HG03064 (cell line): Measurements from ENCODE around the gene PPP1R13B.

Source experiments
- ATAC-seq: cut with Tn5 transposase; IDR thresholded peaks from one replicate; pipeline ENCODE4 v1.9.1; 2021; ENCODE audit warnings: low read depth; ENCODE audit not compliant: unreplicated experiment

PPP1R13B gene

GRCh38 chr14:103705118-103705503, 142.3 kb downstream of the PPP1R13B start:
- ATAC-seq, result no peak

DNA sequence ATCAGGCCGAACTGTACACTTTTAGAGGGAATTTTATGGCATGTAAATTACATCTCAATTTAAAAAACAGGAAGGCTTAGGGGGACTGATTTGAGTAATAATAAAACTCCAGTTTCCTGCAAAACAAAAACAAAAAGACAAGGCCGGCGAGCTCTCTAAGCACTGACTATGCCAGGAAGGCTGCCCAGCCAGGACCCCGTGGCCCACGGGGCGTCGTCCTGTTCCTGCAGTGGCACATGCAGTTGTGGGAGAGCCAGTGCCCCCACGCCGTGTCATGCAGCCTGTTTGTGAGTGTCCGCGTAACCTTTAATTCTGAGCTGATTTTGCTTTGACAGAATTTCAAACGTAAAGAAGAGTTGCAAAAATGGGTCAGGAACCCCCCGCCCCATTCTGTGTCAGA, 142.7 kb downstream of the PPP1R13B start:
- ATAC-seq, result no peak

DNA sequence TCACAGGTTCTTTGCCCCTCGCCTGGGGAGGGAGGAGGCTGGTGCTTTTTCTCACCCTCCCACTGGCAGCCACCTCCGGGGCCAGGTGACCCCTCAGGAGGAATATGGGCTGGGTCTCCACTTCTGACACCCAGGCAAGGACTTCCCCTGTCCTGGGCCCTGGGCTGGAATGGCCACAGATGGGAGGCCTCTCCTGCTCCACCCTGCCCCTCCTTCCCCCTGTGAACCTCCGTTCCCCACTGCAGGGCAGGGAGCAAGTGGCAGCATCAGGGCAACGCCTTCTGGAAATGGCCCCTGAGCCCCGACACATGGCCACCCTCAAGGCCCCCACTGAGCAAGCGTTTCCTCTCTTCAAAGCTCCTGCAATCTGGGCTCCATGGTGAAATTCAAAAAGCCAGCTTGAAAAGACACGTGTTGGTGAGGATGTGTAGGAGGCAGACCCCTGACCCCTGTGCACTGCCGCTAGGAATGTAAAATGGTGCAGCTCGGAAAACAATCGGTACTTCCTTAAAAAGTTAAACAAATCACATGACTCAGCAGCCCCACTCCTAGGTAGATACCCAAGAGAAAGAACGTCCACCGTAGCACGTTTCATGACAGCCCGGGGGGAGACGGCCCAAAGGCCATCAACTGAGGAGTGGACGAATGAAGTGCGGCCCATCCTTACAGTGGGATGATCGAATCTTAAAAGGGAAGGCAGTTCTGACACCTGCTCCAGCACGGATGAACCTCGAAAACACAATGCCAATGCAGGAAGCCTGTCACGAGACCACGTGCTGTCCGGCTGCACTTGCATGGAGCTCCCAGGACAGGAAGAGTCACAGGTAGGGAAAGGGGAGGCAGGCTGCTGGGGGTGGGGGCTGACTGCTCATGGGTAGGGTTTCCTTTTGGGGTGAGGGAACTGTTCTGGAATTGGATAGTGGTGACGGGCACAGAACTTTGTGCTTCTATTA, 143.7 kb downstream of the PPP1R13B start:
- ATAC-seq, result no peak

GRCh38 chr14:103702497-103703432, 144.6 kb downstream of the PPP1R13B start:
- ATAC-seq, result no peak

DNA sequence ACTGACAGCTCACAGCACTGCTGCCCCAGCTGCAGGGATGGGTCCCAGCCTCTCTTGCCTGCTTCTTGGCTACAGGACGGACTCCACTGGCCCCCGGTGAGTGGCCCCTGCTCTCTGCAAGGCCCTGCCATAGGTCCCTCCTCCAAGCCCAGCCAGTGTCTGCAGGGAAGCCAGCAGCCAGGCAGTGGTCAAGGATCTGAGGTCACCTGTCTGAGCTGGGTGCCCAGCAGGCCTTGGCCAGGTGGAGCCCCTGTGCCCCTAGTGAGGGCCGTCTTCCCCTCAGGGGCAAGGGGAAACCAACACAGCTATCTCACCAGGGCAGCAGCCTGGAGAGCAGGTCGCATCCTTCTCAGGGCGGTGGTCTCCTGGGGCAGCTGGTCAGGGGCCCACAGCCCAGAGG, 145.3 kb downstream of the PPP1R13B start:
- no peak for ATAC-seq

DNA sequence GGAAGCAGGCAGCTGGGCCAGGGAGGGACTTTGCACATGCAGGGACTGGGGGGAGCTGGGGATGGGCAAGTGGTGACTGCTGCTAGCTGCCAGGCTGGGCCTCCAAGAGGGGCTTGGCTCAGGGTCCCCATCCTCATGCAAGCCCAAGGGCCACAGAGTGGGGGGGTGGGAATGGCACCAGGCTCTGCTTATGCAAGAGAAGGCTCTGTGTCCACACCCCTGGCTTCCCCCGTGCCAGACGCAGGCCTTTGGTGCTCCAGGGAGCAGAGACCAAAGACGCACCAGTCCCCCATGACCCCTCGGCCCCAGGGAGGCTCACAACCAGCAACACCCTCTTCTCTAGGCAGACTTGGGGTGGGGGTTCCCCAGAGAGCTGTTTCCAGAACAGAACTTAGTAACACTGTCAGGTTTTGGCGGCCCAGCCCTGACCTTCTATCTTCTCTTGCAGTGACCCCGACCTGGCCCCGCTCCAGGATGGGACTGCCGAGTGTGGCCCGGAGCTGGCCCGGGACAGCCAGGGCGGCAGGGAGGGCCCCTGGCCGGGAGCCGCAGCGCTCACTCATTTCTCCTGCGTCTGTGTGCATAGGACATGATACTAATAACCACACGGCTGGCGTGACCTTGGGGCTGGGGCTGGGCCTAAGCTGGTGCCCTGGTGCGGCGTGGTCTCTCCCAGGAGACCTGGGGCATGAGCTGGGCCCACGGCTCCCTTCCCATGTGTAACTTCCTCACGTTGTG, 146.5 kb downstream of the PPP1R13B start:
- no peak for ATAC-seq

DNA sequence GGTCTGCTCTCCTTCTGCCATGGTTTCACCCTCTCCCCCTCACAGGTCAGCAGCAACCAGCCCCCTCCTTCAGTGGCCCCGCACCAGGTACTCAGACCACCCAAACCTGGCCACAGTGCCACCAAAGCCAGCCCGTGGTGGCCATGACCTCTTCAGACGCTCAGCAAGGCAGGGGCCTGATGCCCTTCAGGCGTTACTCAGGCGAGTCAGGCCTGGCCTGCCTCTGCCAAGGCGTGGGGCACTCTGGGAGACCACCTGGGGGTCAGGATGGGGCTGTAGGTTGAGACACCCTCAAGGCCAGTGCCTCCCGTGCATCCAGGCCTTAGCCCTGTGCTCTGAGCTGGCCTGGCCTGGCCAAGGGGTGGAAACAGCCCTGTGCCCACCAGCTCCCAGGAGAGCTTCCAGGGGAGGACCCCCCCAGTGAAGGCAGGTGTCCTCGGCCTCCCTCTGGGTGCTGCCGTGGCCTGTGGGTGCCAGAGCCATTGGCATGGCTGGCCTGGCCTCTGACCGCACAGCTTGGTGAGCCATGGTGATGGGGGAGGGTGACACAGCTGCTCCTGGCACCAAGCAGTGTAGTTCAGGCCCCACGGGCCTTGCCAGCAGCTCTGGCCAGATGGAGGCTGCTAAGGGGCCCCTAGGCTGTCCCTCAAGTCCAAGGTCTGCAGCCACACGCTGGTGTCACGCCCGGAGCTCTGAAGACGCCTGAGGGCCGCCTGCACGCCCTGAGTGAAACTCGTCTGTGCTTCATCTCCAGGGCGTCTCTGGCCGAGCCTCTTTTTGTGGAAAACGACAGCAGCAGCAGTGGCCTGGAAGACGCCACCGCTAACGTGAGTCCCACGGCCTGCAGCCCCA, 147.2 kb downstream of the PPP1R13B start:
- no peak for ATAC-seq

DNA sequence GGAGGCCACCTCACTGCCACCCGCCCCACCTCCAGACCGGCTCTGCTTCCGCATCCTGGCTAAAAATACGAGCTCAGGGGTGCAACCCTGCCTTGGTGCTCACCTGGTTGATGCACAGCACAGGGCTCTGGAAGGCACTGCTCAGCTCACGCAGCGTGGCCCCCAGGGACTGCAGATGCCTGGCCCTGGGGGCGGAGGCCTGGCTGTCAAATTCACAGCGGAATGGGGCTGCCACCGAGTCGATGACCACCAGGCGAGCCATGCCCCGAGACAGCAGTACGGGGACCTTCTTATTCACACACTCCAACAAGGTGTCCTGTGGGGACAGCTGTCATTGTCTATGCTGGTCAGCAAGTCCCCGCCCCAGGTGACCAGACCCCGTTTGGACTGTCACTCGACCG, 148.1 kb downstream of the PPP1R13B start:
- ATAC-seq, result no peak

GRCh38 chr14:103698380-103699260, 148.8 kb downstream of the PPP1R13B start:
- no peak for ATAC-seq

DNA sequence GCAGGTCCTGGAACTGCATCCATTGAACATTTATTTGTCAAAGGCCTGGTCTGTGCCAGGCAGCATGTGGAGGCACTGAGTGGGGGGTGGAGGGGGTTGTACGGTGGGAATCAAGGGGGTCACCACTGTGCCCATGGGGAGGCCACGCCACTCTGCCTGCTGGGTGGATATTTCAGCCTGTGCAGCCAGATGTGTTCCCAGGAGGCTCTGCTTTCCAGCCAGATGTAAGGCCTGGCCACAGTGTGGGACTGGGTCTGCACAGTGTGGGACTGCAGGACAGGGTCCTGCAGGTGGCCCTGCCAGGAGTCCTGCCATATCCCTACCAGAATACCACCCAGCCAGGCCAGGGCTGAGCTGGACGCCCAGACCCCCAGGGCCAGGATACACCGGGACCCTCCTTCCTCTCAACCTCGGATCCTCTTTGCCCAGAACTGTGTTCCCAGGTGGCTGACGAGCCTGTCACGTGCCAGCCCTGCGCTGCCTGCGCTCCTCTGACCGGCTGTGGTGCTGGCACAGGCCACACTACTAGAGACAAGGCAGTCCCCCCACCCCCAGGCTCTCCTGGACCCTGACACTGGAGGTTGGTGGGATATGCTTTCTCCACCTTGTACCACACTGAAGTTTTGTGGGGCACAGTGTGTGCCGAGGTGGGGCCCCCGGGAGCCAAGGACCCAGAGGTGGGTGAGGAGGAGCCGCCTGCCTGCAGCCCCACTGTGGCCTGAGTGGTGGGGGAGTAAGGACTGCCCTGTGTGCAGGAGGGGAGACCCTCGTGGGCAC, 149.6 kb downstream of the PPP1R13B start:
- ATAC-seq, result no peak

- ATAC-seq, result no peak
These were observed 150.2 kb downstream of the PPP1R13B start for GRCh38 chr14:103697206-103697602.

GRCh38 chr14:103696466-103697071, 150.8 kb downstream of the PPP1R13B start:
- no peak for ATAC-seq

DNA sequence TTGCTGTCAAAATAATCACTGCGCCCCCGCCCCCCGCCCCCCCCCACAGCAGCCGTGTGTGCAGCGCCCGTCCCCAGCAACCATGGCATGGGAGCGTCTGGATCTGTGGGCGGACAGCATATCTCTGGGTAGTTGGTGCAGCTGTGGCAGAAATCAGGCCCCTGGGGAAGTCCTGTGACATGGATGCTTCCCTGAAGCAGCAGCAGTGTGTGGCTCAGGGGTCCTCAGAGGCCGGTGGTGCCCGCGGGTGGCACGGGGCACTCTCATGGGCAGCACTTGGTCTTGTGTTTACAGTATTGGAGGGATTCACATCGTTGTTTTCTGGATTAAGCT, 151.3 kb downstream of the PPP1R13B start:
- no peak for ATAC-seq

- no peak for ATAC-seq
These were observed 151.9 kb downstream of the PPP1R13B start for GRCh38 chr14:103695296-103696069.

- ATAC-seq, result no peak
These were observed 152.8 kb downstream of the PPP1R13B start for GRCh38 chr14:103694572-103695026.

- ATAC-seq, result no peak
These were observed 153.9 kb downstream of the PPP1R13B start for GRCh38 chr14:103693515-103693914.

- ATAC-seq, result no peak
These were observed 154.5 kb downstream of the PPP1R13B start for GRCh38 chr14:103692871-103693270.
